Suprapubic skin (tissue), 3 donors: ENCODE results near the gene EPHB1.

Experiments used
- CTCF ChIP-seq, 2 donors: fragments of 200-600 bp in 1 of 2; fragments of 450-650 bp in 1 of 2; sonication (generic) in 1 of 2; IDR thresholded peaks; one replicate each; pipeline ENCODE4 v1.5.1; 2016 to 2019; ENCODE audit warnings: antibody characterized with exemption in 2 of 2, mild to moderate bottlenecking in 1 of 2, moderate library complexity in 1 of 2
- EP300 ChIP-seq: sonication (generic); formaldehyde crosslinking; IDR thresholded peaks from one replicate; pipeline ENCODE4 v1.6.1; 2017; ENCODE audit warnings: antibody characterized with exemption

- TF ChIP-seq CTCF (IDR thresholded peaks at IDR 0.05) (no peak), EP300 (no peak)
Measured at GRCh38 chr3:134928392-134928791, 133.3 kb downstream of the EPHB1 start.
